ENCODE measurements around the gene SKAP1.
A peak's percentile ranks its signal among the peaks of the same experiment; 100 is the strongest.

Gene SKAP1

DNA sequence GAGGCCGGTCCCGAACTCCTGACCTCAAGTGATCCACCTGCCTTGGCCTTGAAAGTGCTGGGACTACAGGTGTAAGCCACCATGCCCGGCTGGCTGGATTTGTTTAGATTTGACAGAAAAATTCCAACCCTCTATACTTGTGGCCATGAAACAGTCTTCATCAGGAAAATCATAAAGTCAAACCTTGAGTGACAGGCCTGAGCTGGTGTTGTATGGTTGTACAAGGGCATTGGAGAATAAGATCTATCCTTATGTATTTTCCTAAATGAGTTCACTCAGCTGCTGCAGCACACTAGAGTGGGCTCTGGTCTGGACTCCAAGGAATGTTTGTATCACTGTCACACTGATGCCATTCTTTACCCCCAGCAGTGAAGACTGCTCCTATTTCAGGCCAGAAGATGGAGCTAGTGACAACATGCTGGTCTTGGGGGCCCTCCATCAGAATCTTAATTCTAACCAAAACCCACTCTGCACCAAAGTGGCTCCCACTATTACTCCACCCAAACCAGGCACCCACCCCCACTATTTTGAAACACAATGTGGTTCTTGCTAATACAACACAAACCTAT is 295.0 kb downstream of the SKAP1 start:
- no peak for DNase-seq

DNA sequence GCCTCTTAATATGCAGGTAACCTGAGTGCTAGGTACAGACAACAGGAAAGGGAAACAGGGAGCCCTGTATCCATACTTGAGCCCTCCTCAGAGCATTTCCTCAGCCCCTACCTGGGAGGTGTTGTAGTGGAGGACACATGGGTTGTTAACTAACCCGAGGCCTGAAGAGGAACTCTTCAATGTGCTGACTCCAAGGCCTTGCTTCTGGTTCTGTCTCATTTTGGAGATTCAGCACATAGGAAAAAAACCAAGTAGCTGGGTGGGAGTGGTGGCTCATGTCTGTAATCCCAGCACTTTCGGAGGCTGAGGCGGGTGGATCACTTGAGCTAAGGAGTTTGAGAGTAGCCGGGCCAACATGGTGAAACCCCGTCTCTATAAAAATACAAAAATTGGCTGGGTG is 297.6 kb downstream of the SKAP1 start:
- no peak for DNase-seq

- DNase-seq, result peak; percentile 76 to 89
These were observed 298.7 kb downstream of the SKAP1 start for GRCh38 chr17:48131216-48131824.

GRCh38 chr17:48129981-48130380 is 300.0 kb downstream of the SKAP1 start:
- no peak for DNase-seq

DNA sequence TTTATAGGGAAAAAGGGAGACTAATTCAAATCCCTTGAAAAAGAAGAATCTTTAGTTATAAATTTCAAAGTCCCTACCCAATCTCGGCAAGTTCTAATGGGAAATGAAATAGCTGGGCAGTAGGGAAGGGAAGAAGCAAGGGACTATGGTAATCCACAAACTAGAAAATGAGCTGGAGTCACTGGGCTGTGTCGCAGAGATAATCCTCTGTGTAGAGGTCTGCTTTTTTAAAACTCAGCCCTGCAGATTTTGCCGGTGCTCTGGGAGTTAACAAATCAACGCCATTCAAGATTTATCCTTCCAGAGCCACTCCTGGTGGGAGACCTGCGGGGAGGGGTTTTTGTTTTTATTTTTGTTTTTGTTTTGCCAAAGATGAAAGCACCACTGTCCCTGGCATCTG is 301.6 kb downstream of the SKAP1 start:
- DNase-seq, result no peak

DNA sequence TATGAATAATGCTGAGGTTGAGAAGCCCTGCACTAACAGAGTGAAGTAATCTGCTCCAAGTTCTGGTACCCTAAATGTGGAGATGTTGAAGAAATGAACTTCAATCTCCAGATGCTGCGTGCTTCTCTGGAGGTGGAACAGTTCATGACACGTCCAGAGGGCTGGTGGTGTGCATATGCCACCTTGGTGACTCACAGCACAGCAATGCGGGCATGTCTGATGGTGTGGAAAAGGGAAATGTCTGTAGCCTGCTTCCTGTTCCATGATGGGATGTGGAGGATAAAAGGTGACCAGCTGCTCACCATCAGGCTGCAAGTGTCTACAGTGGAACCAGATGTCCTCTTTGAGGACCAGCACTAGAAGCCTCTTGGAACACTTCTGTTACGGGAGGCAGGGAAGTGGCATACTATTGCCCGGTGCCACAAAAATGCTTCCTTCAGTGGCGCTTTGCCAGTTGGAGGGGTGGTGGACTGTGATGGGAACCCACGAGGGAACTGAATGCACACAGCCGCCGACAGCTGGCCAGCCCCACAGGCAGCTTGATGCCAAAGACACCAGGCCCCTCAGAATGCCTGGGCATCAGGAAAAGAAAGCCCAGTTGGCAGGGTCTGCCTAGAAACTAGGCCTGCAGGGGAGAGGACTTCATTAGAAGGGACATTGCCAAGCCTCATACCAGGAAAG is 302.5 kb downstream of the SKAP1 start:
- no peak for DNase-seq

DNA sequence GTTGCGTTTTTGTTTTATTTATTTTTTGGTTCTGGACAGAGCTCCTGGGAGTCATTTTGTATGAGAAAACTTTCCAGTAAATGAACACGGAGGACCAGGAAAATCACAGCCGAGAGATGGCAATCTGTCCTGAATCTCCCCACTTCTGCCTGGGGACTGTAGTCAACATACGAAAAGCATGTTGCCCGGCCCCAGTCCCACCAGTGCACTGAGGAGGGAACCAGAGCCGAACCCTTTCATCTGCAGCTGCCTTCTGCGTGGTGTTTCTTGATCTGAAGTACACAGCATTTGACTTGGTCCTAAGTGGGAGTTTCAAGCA is 303.5 kb downstream of the SKAP1 start:
- no peak for DNase-seq

GRCh38 chr17:48125829-48126531 is 304.0 kb downstream of the SKAP1 start:
- DNase-seq, result no peak

- DNase-seq, result no peak
These were observed 306.1 kb downstream of the SKAP1 start for GRCh38 chr17:48123776-48124388.

- no peak for DNase-seq
These were observed 306.9 kb downstream of the SKAP1 start for GRCh38 chr17:48123111-48123510.

DNA sequence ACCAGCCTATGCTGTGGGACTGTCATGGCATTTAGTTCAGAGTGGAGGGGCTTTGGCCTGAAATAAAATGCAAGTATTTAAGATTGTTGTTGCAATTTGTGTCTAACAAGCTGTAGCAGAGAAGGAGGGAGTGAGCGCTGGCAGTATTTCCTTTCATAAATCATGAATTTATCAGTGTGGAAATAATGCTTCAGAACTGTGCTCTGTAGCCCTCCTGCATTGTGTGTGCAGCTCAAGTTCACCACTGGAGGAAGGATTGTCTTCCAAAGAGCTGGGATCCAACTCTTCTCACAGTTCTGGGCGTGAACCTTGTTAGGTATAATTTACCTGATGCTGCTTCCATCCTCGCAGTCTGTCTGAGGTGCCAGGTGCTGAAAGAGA is 307.4 kb downstream of the SKAP1 start:
- DNase-seq, result no peak

DNA sequence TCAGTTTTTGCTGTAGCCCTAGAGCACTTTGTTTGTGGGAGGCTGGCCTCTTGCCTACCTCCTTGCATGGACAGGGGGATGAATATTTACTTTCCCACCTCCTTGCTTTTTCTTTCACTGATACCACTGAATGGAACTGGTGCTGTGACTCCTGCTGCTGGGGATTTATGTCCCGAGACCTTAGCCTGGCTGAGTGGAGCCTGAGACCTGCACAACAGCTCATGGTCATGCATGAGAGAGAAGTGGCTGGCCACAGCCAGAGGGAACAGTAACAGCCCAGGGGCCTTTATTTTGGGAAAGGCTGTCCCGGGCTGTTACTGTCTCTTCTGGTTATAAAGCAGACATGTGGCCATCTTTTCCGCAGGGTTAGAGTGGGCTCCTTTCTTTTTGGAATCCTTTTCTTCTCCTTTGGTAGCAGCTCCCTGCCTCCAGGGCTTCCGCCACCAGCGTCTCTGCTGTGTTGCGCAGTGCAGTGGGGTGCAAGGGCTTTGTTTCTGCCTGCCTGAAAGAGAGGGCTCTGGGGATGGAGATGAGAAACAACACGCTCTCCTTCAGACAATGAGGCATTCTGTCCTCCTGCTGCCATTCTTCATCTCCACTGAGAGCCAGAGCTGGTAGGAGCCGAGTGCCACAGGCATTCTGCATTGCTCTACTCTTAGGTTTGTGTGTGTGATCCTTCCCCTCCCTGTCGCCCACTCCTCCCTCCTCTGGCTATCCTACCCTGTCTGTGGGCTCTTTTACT is 307.9 kb downstream of the SKAP1 start:
- DNase-seq, result no peak

DNA sequence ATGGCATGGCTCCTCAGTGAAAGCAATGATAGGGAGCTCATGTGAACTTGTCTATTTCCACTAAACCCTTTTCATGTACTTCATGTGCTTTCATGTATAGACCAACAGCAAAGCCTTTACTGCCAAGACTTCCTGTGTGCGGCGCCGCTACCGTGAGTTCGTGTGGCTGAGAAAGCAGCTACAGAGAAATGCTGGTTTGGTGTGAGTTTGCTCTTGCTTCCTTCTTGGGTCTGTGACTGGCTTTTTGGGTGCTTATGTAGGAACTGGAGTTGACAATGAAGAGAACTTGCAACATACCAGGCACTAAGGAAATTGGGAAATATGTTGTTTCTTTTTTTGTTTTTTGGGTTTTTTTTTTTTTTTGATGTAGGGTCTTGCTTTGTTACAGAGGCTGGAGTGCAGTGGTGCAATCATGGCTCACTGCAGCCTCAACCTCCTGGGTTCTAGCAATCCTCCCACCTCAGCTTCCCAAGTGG is 316.8 kb downstream of the SKAP1 start:
- DNase-seq, result no peak

- no peak for DNase-seq
These were observed 318.1 kb downstream of the SKAP1 start for GRCh38 chr17:48111937-48112241.

- DNase-seq, result no peak
These were observed 319.3 kb downstream of the SKAP1 start for GRCh38 chr17:48110761-48111160.

DNA sequence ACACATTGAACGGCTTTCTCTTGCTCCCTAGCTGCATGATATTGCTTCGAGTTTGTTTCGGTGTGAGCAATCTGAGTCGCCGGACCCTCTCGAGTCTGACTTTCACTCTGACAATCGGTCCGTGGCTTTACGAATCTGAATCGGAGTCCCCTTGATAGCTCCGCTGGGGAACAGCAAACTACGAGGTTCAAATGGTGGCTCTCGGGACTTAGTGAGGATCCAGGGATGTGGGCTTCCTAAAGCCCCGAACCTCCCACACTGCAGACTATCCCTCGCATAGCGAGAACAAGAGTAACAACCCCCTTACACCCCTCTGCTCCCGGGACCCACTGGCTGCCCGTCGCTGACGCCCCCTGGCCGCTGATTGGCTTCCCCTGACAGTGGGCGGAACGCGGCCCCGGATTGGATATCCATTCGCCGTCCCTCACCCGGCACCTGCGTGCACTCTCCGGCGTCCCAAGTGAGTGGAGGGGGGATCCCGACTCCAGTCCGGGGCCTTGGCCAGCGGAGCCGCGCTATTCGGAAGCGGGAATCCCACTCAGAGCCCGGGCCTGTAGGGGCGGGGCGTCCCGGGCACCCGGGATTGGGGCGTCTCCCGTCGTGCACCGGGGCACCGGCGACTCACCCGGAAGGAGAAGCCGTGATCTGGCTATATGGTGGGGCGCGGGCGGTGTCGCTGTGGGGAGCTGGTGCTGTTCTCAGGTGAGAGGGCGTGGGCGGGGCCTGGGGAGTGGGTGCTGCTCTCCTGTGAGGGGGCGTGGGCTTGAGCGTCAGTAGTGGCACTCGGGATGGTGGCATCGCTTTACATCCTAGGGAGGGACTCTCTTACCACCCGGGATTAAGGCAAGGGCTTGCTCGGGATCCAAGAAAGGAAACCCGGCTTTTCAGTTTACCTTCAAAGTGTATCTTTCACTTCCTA is 322.6 kb downstream of the SKAP1 start, which contains the start of gene SNX11:
SNX11 (plus strand) TSS at position 630 of the 919 bp plus-strand sequence. CDS start 4,278 bp downstream, outside the sequence.
- peak; percentile 94 to 99 for DNase-seq

GRCh38 chr17:48106802-48107136 is 323.2 kb downstream of the SKAP1 start:
- no peak for DNase-seq

- no peak for DNase-seq
These were observed 325.6 kb downstream of the SKAP1 start for GRCh38 chr17:48104440-48104839.

DNA sequence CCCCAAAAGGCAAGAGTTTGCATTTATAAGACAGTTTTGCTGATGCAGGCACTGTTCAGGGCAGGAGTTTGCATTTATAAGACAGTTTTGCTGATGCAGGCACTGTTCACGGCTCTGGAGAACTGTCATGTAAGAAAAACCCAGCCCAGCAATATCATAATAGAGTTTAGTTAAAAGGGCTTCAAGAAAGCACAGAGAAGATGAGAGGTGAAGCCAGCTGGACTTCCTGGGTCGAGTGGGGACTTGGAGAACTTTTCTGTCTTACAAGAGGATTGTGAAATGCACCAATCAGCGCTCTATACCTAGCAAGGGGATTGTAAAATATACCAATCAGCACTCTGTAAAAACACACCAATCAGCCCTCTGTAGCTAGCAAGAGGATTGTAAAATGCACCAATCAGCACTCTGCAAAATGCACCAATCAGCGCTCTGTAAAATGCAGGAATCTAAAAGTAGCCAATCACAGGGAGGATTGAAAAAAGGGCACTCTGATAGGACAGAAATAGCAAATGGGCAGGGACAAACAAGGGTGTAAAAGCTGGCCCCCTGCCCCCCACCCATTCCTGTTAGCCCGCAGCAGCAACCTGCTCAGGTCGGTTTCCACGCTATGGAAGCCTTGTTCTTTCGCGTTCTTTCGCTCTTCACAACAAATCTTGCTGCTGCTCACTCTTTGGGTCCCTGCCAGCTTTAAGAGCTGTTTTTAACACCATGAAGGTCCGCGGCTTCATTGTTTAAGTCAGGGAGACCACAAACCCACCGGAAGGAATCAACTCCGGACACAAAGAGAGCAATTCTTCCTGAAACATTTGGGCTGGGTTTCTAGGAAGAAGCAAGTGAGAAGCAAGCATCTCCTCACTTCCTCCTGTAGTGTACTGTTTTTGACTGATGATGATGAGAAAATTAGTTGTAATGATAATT is 327.0 kb downstream of the SKAP1 start:
- peak; percentile 8 to 9 for DNase-seq

GRCh38 chr17:48102043-48102750 is 327.8 kb downstream of the SKAP1 start:
- no peak for DNase-seq
